ENCODE measurements around the gene ACSL6.

The ACSL6 gene

GRCh38 chr5:131979816-131980215 lies 31.6 kb downstream of the ACSL6 start:
- no peak for DNase-seq (ENCODE audit: low spot score)

GRCh38 chr5:131977212-131977604 lies 34.2 kb downstream of the ACSL6 start:
- no peak for DNase-seq (ENCODE audit: low spot score)

- DNase-seq (ENCODE audit: low spot score), result no peak
Observed at GRCh38 chr5:131976414-131977211, 34.8 kb downstream of the ACSL6 start.

GRCh38 chr5:131974956-131975726 lies 36.3 kb downstream of the ACSL6 start:
- no peak for DNase-seq (ENCODE audit: low spot score)

- no peak for DNase-seq (ENCODE audit: low spot score)
Observed at GRCh38 chr5:131974622-131974955, 36.9 kb downstream of the ACSL6 start.

- DNase-seq (ENCODE audit: low spot score), result no peak
Observed at GRCh38 chr5:131974016-131974415, 37.4 kb downstream of the ACSL6 start.

- no peak for DNase-seq (ENCODE audit: low spot score)
Observed at GRCh38 chr5:131973089-131973712, 38.3 kb downstream of the ACSL6 start.

- no peak for DNase-seq (ENCODE audit: low spot score)
Observed at GRCh38 chr5:131968396-131968954, 43.0 kb downstream of the ACSL6 start.

- DNase-seq (ENCODE audit: low spot score), result no peak
Observed at GRCh38 chr5:131966551-131966950, 44.9 kb downstream of the ACSL6 start.

GRCh38 chr5:131965826-131966415 lies 45.5 kb downstream of the ACSL6 start:
- no peak for DNase-seq (ENCODE audit: low spot score)

- DNase-seq (ENCODE audit: low spot score), result no peak
Observed at GRCh38 chr5:131959906-131960305, 51.6 kb downstream of the ACSL6 start.

- no peak for DNase-seq (ENCODE audit: low spot score)
Observed at GRCh38 chr5:131959136-131959535, 52.3 kb downstream of the ACSL6 start.

- no peak for DNase-seq (ENCODE audit: low spot score)
Observed at GRCh38 chr5:131957721-131958441, 53.6 kb downstream of the ACSL6 start.

GRCh38 chr5:131953969-131954368 lies 57.5 kb downstream of the ACSL6 start:
- DNase-seq (ENCODE audit: low spot score), result no peak

- DNase-seq (ENCODE audit: low spot score), result no peak
Observed at GRCh38 chr5:131952301-131952857, 59.1 kb downstream of the ACSL6 start.

- no peak for DNase-seq (ENCODE audit: low spot score)
Observed at GRCh38 chr5:131950706-131951105, 60.8 kb downstream of the ACSL6 start.

GRCh38 chr5:131947445-131947844 lies 64.0 kb downstream of the ACSL6 start:
- no peak for DNase-seq (ENCODE audit: low spot score)

- DNase-seq (ENCODE audit: low spot score), result peak; percentile 14
Observed at GRCh38 chr5:131945551-131946168, 65.8 kb downstream of the ACSL6 start, which contains the start of gene MEIKIN. Gene MEIKIN (minus strand): TSS chr5:131945663. CDS start chr5:131945505, 158 bp downstream.

- no peak for DNase-seq (ENCODE audit: low spot score)
Observed at GRCh38 chr5:131944702-131945550, 66.5 kb downstream of the ACSL6 start.

- no peak for DNase-seq (ENCODE audit: low spot score)
Observed at GRCh38 chr5:131943916-131944315, 67.5 kb downstream of the ACSL6 start.

All from AG20443 (cell line).